ENCODE results near the gene SNRPD1.

DNA sequence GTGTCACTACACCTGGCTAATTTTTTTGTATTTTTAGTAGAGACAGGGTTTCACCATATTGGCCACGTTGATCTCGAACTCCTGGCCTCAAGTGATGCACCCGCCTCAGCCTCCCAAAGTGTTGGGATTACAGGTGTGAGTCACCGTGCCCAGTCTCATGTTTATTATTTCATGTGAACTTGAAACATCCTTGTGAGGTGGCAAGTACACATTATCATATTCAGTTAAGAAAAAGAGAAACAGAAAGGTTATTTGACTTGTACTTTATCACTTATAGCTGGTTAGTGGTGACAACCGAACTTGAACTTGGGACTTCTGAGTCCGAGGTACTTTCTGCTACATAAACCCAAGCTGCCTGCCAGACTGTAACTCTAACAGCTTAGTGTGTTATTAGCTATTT, 68.0 kb downstream of the SNRPD1 start:
- TF ChIP-seq ZNF274 (IDR thresholded peaks at IDR 0.05; ENCODE audit: low read depth, low read length): no peak
- no peak for TF ChIP-seq YY1 (IDR thresholded peaks at IDR 0.05; ENCODE audit: insufficient read depth, insufficient read length)

Data from NT2/D1 (cell line).